Body of pancreas (tissue), 4 donors: Measurements from ENCODE around the gene NR2F6. TPM values are rescaled to one million over a fixed set of nuclear protein-coding genes. Genes with fewer than 3 reads are reported as not detected.

Experiments
- ATAC-seq: fragments of 150-250 bp; one replicate; pipeline ENCODE4 v1.9.1; 2016
- DNase-seq, 4 donors: peaks; one replicate each; pipeline ENCODE4 v3.0.0-alpha.2; 2019
- H3K27ac ChIP-seq, 4 donors: fragments of 200-600 bp; sonication (generic); 1 replicate in 3 of 4; 2 replicates in 1 of 4; pipeline versions ENCODE4 v1.5.1 to v1.6.1; 2016 to 2019; ENCODE audit warnings: mild to moderate bottlenecking in 1 of 4, mixed read lengths in 1 of 4, moderate library complexity in 1 of 4
- H3K27me3 ChIP-seq, 2 donors: fragments of 200-600 bp; sonication (generic); one replicate each; pipeline ENCODE4 v1.6.0; 2016; ENCODE audit warnings: mild to moderate bottlenecking in 1 of 2
- H3K36me3 ChIP-seq, 2 donors: fragments of 200-600 bp; sonication (generic); replicated peaks in 1 of 2; 2 replicates each; pipeline ENCODE4 v1.5.1; 2016; ENCODE audit warnings: low read depth in 2 of 2; ENCODE audit not compliant: insufficient read depth in 1 of 2
- H3K4me1 ChIP-seq: fragments of 200-600 bp; sonication (generic); one replicate; pipeline ENCODE4 v1.6.0; 2016
- H3K4me3 ChIP-seq, 2 donors: fragments of 200-600 bp; sonication (generic); 1 replicate in 1 of 2; 2 replicates in 1 of 2; pipeline ENCODE4 v1.5.1; 2016 to 2019
- H3K9me3 ChIP-seq, 3 donors: fragments of 200-600 bp; sonication (generic); 1 replicate in 2 of 3; 2 replicates in 1 of 3; pipeline ENCODE4 v1.5.1; 2016
- POLR2A ChIP-seq, 3 donors: fragments of 450-650 bp; IDR thresholded peaks; one replicate each; pipeline ENCODE4 v1.6.1; 2016; ENCODE audit warnings: antibody characterized with exemption in 3 of 3, mild to moderate bottlenecking in 2 of 3
- WGBS, 2 donors: methylation state at CpG; one replicate each; pipeline ENCODE4 v1.1.5; 2017; 5-methylcytosine and 5-hydroxymethylcytosine counted together
- intact Hi-C: fragments of 100-400 bp; cut with DNase I; formaldehyde crosslinking; loops from one replicate; pipeline ENCODE4 v1.15.1; 2023
- total RNA-seq, 2 donors: library from RNA; depleted of rRNA; stranded (reverse); fragments of >200 nt; gene quantifications; one replicate each; pipeline ENCODE4 v1.1.0, GENCODE V29; 2016
- TF ChIP-seq, protein P1 (sequence below), 7 experiments: fragments of 450-650 bp in 4 of 7; fragments of 200-600 bp in 3 of 7; sonication (generic) in 3 of 7; IDR thresholded peaks; one replicate each; pipeline ENCODE4 v1.5.1; 2016 to 2019; ENCODE audit warnings: antibody characterized with exemption in 7 of 7

Gene NR2F6
- total RNA-seq, 2 donors from 2014 or later: 67.6 to 83.3 TPM

DNA sequence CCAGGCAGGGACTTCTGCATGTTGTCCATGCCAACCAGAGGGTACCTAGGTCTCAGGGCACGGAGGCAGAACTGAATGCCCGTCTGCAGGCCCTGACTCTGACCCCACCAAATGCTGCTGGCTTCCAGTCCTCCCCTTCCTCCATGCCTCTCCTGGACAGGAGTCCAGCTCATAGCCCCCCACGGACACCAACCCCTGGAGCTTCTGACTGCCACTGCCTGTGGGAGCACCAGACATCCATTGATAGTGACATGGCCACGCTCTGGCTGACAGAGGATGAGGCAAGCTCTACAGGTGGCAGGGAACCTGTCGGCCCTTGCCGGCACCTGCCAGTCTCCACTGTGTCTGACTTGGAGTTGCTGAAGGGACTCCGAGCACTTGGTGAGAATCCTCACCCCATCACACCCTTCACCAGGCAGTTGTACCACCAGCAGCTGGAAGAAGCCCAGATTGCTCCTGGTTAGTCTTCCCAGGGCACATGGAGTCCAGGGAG is 37.8 kb upstream of the NR2F6 start:
- no peaks in the 10 kb centered on the region for H3K9me3 ChIP-seq
- no peaks in the 10 kb centered on the region for H3K36me3 ChIP-seq
- intact Hi-C loops: loop anchor here (5.0 kb wide), 2 partner anchors 81 to 216 kb away; no protein-coding TSS in a partner anchor
- no peak for DNase-seq
- peaks cover 17% of the 10 kb centered on the region for H3K4me1 ChIP-seq
- WGBS, 2 donors: 76 to 80% methylated on average over 1 to 7 of the region's 7 CpGs
- no peak overlapping the region for H3K4me3 ChIP-seq
- no peak for ATAC-seq
- no peak for TF ChIP-seq POLR2A (IDR thresholded peaks at IDR 0.05)
- TF ChIP-seq, protein P1, sequence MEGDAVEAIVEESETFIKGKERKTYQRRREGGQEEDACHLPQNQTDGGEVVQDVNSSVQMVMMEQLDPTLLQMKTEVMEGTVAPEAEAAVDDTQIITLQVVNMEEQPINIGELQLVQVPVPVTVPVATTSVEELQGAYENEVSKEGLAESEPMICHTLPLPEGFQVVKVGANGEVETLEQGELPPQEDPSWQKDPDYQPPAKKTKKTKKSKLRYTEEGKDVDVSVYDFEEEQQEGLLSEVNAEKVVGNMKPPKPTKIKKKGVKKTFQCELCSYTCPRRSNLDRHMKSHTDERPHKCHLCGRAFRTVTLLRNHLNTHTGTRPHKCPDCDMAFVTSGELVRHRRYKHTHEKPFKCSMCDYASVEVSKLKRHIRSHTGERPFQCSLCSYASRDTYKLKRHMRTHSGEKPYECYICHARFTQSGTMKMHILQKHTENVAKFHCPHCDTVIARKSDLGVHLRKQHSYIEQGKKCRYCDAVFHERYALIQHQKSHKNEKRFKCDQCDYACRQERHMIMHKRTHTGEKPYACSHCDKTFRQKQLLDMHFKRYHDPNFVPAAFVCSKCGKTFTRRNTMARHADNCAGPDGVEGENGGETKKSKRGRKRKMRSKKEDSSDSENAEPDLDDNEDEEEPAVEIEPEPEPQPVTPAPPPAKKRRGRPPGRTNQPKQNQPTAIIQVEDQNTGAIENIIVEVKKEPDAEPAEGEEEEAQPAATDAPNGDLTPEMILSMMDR (IDR thresholded peaks at IDR 0.05): no peak
- H3K27me3 ChIP-seq: peaks cover 0 to 10% of the 10 kb centered on the region in 2 donors
- H3K27ac ChIP-seq: no peak overlapping the region

DNA sequence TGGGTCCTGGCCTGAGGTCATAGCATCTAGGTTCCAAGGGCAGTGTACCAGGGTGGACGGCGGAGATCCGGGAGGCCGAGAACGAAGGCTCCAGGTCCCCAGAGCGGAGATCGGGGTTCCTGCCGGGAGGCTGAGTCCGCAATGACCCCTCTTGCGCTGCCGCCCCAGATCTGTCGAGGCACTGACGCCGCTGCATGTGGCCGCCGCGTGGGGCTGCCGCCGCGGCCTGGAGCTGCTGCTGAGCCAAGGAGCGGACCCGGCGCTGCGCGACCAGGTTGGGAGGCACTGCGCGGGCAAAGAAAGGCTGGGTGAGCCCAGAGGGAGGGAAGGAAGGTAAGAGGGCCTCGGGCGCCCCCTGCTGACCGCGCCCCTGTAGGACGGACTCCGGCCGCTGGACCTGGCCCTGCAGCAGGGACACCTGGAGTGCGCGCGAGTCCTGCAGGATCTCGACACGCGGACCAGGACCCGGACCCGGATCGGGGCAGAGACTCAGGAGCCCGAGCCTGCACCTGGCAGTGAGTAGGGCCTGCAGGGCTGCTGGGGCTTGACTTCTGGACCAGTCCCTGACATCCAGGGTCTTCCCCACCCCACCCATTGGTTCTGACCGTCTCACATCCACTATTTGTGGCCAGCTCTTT is 36.9 kb upstream of the NR2F6 start:
- peaks cover 17% of the 10 kb centered on the region for H3K4me1 ChIP-seq
- no peak overlapping the region for H3K27ac ChIP-seq
- H3K36me3 ChIP-seq: no peaks in the 10 kb centered on the region
- TF ChIP-seq, protein P1 (IDR thresholded peaks at IDR 0.05): peak; percentile 92 to 96 (median 94)
- TF ChIP-seq POLR2A (IDR thresholded peaks at IDR 0.05): no peak
- H3K4me3 ChIP-seq: no peak overlapping the region
- no peaks in the 10 kb centered on the region for H3K9me3 ChIP-seq
- DNase-seq: peak; percentile 89 to 93 (median 90)
- intact Hi-C loops: loop anchor here (5.0 kb wide), 2 partner anchors 80 to 215 kb away; no protein-coding TSS in a partner anchor
- peaks cover 0 to 10% of the 10 kb centered on the region in 2 donors for H3K27me3 ChIP-seq
- WGBS, 2 donors: 3 to 67% methylated on average over 1 to 44 of the region's 45 CpGs
- peak; percentile 99 for ATAC-seq

DNA sequence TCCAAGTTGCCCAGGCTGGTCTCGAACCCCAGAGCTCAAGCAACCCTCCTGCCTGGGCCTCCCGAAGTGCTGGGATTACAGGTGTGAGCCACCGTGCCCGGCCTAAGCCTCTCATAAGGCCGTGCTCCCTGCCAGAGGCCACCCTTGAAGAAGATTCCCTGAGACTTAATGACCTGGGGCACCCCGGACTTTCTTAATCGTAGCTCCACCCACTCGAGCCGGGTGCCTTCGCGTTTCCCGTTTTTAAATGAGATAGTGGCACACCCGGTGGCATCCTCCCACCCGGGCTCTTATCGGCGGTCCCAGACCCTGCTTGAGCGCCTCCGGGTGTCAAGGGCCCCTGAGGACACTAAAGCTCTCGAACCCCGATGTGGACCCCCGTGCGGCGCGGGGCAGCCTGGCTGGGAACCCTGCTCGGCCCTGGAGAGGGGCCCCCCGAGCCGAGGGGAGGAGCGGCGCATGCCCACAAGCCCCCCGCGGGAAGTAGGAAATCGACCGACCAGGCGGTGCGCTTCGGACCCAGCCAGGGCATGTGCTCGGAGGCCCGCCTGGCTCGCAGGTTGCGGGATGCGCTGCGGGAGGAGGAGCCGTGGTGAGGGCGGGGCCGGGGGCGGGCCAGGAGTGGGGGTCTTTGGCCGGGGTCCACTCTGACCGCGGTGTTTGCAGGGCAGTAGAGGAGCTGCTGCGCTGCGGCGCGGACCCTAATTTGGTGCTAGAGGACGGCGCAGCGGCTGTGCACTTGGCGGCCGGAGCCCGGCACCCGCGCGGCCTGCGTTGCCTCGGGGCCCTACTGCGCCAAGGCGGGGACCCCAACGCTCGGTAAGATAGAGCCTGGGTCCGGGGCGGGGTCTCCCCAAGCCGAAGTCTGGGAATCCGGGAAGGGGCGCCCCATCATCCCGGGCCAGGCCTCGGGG is 35.9 kb upstream of the NR2F6 start, which contains the start of gene ANKLE1:
Gene ANKLE1, plus strand, starts transcription at position 511 of the 914 bp plus-strand sequence. Its CDS starts 20 bp downstream, at position 531.
- WGBS, 2 donors: 9 to 17% methylated on average over 25 to 75 of the region's 75 CpGs
- Histone ChIP-seq H3K36me3 (peaks cover 0 to 3% of the 10 kb centered on the region in 2 donors), H3K27ac (no peak within 1 kb of the TSS), H3K4me3 (no peak within 1 kb of the TSS), H3K27me3 (peaks cover 0 to 10% of the 10 kb centered on the region in 2 donors), H3K4me1 (peaks cover 17% of the 10 kb centered on the region), H3K9me3 (no peaks in the 10 kb centered on the region)
- intact Hi-C loops: loop anchor here (5.0 kb wide), 2 partner anchors 79 to 214 kb away; no protein-coding TSS in a partner anchor
- DNase-seq (no peak), ATAC-seq (no peak)
- TF ChIP-seq POLR2A (IDR thresholded peaks at IDR 0.05): no peak
- TF ChIP-seq, protein P1 (IDR thresholded peaks at IDR 0.05): no peak

DNA sequence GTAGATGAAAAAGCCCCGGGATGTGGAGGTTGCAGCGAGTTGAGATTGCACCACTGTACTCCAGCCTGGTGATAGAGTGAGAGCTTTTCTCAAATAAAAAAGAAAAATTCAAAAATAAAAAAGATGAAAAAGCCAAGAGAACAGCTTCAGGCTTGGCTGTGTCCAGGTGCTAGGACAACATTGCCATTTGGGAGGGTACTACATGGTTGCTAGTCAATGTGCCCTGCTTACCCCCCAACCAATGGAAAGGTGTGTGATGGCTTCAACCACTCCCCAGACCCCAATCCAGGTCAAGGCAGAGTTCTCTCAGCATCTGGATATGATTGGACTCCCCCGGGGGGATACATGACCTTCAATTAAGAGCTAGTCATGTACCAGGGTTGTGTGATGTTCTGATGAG is 33.7 kb upstream of the NR2F6 start:
- Histone ChIP-seq H3K27ac (no peak overlapping the region), H3K27me3 (peaks cover 0 to 10% of the 10 kb centered on the region in 2 donors), H3K9me3 (no peaks in the 10 kb centered on the region), H3K4me3 (no peak overlapping the region), H3K36me3 (peaks cover 0 to 14% of the 10 kb centered on the region in 2 donors), H3K4me1 (peaks cover 17% of the 10 kb centered on the region)
- intact Hi-C loops: no loop called here
- ATAC-seq (no peak), DNase-seq (no peak)
- 67 to 73% methylated on average over 3 of the region's 3 CpGs for WGBS, 2 donors
- TF ChIP-seq, protein P1 (IDR thresholded peaks at IDR 0.05): no peak
- TF ChIP-seq POLR2A (IDR thresholded peaks at IDR 0.05): no peak
